ENCODE results near the gene IQGAP2.

IQGAP2 gene

GRCh38 chr5:76388791-76389512 is 14.1 kb upstream of the IQGAP2 start:
- Histone ChIP-seq H3K4me3 (ENCODE audit: low read length) (no peak overlapping the region), H3K9ac (ENCODE audit: low read length) (no peak overlapping the region), H3K27me3 (ENCODE audit: control insufficient read depth, insufficient read depth, low read length) (no peaks in the 10 kb centered on the region), H3K36me3 (ENCODE audit: control insufficient read depth, insufficient read depth, low read length) (no peaks in the 10 kb centered on the region), H3K4me1 (ENCODE audit: control insufficient read depth, insufficient read depth, low read length) (no peaks in the 10 kb centered on the region), H3K27ac (ENCODE audit: low read depth, low read length) (no peak overlapping the region)

GRCh38 chr5:76389513-76390154 is 13.5 kb upstream of the IQGAP2 start:
- no peak overlapping the region for H3K9ac ChIP-seq (ENCODE audit: low read length)
- no peak overlapping the region for H3K27ac ChIP-seq (ENCODE audit: low read depth, low read length)
- H3K4me1 ChIP-seq (ENCODE audit: control insufficient read depth, insufficient read depth, low read length), result no peaks in the 10 kb centered on the region
- no peaks in the 10 kb centered on the region for H3K27me3 ChIP-seq (ENCODE audit: control insufficient read depth, insufficient read depth, low read length)
- no peak overlapping the region for H3K4me3 ChIP-seq (ENCODE audit: low read length)
- H3K36me3 ChIP-seq (ENCODE audit: control insufficient read depth, insufficient read depth, low read length), result no peaks in the 10 kb centered on the region

DNA sequence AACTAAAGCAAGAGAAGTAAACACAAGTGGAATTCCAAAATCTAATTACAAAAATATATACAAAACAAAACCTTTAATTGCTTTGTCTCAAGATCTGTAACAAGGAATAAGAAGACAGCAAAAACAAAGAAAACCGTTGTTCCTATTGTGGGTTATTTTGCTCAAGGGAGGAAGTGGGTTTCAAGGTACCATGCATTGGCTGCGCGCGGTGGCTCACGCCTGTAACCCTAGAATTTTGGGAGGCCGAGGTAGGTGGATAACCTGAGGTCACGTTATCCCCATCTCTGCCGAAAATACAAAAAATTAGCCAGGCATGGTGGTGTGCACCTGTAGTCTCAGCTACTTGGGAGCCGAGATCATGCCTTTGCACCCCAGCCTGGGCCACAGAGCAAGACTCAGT is 12.1 kb upstream of the IQGAP2 start:
- no peaks in the 10 kb centered on the region for H3K27me3 ChIP-seq (ENCODE audit: control insufficient read depth, insufficient read depth, low read length)
- no peak overlapping the region for H3K27ac ChIP-seq (ENCODE audit: low read depth, low read length)
- no peak overlapping the region for H3K4me3 ChIP-seq (ENCODE audit: low read length)
- H3K36me3 ChIP-seq (ENCODE audit: control insufficient read depth, insufficient read depth, low read length), result no peaks in the 10 kb centered on the region
- no peak overlapping the region for H3K9ac ChIP-seq (ENCODE audit: low read length)
- no peaks in the 10 kb centered on the region for H3K4me1 ChIP-seq (ENCODE audit: control insufficient read depth, insufficient read depth, low read length)

DNA sequence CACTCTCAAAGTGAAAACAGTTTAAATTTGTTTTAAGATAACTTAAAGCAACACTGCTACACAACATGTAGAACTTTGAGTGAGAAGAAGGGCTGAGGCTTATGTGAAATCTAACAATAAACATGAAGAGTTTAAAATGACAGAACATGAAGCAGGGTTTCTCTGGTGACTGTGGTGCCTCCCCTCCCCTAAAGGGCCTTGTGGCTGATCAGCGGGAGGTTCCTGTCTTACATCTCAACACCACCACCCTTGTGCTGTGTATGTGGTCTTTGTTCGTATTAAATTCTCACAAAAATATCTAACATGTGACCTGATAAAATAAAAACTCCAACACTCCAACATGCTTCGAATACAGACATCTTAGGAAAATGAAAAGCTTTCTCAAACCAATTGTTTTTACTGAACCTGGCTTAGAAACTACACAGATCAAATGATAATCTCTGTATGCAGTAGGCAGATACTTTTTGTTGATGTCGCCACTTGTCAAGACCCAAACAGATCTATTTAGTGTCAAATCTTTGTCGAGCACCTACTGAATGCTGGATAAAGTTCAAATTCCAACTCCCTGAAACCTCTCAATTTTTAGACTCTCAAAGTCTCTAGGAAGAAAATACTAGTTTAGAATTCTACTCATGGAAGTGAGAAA is 9.9 kb upstream of the IQGAP2 start:
- no peaks in the 10 kb centered on the region for H3K36me3 ChIP-seq (ENCODE audit: control insufficient read depth, insufficient read depth, low read length)
- H3K9ac ChIP-seq (ENCODE audit: low read length), result no peak overlapping the region
- H3K27ac ChIP-seq (ENCODE audit: low read depth, low read length), result no peak overlapping the region
- no peaks in the 10 kb centered on the region for H3K4me1 ChIP-seq (ENCODE audit: control insufficient read depth, insufficient read depth, low read length)
- no peaks in the 10 kb centered on the region for H3K27me3 ChIP-seq (ENCODE audit: control insufficient read depth, insufficient read depth, low read length)
- H3K4me3 ChIP-seq (ENCODE audit: low read length), result no peak overlapping the region

DNA sequence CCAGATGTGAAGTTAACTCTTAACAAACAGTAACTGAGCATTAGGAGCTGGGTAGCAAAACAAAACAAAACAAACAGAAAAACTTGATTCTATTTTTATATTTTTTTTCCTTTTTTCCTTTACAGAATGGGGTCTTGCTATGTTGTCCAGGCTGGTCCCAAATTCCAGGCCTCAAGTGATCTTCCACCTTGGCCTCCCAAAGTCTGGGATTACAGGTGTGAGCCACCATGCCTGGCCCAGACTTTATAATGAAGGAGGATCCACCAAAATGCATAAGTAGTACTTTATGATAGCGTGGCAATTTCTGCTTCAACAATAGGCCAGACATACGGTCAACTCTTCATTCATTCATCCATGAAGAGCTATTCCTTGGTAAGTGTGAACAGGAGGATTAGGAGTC is 5.9 kb upstream of the IQGAP2 start:
- H3K36me3 ChIP-seq (ENCODE audit: control insufficient read depth, insufficient read depth, low read length), result no peaks in the 10 kb centered on the region
- no peaks in the 10 kb centered on the region for H3K4me1 ChIP-seq (ENCODE audit: control insufficient read depth, insufficient read depth, low read length)
- no peak overlapping the region for H3K4me3 ChIP-seq (ENCODE audit: low read length)
- H3K9ac ChIP-seq (ENCODE audit: low read length), result no peak overlapping the region
- no peak overlapping the region for H3K27ac ChIP-seq (ENCODE audit: low read depth, low read length)
- H3K27me3 ChIP-seq (ENCODE audit: control insufficient read depth, insufficient read depth, low read length), result no peaks in the 10 kb centered on the region

GRCh38 chr5:76399268-76399667 is 3.8 kb upstream of the IQGAP2 start:
- Histone ChIP-seq H3K36me3 (ENCODE audit: control insufficient read depth, insufficient read depth, low read length) (no peaks in the 10 kb centered on the region), H3K9ac (ENCODE audit: low read length) (no peak overlapping the region), H3K4me1 (ENCODE audit: control insufficient read depth, insufficient read depth, low read length) (no peaks in the 10 kb centered on the region), H3K4me3 (ENCODE audit: low read length) (no peak overlapping the region), H3K27ac (ENCODE audit: low read depth, low read length) (no peak overlapping the region), H3K27me3 (ENCODE audit: control insufficient read depth, insufficient read depth, low read length) (no peaks in the 10 kb centered on the region)

- H3K9ac ChIP-seq (ENCODE audit: low read length), result no peak overlapping the region
- no peaks in the 10 kb centered on the region for H3K4me1 ChIP-seq (ENCODE audit: control insufficient read depth, insufficient read depth, low read length)
- no peak overlapping the region for H3K27ac ChIP-seq (ENCODE audit: low read depth, low read length)
- no peaks in the 10 kb centered on the region for H3K27me3 ChIP-seq (ENCODE audit: control insufficient read depth, insufficient read depth, low read length)
- H3K4me3 ChIP-seq (ENCODE audit: low read length), result no peak overlapping the region
- H3K36me3 ChIP-seq (ENCODE audit: control insufficient read depth, insufficient read depth, low read length), result no peaks in the 10 kb centered on the region
These were observed 2.6 kb upstream of the IQGAP2 start for GRCh38 chr5:76400466-76400865.

- Histone ChIP-seq H3K4me3 (ENCODE audit: low read length) (peak overlapping the region; percentile 57), H3K27me3 (ENCODE audit: control insufficient read depth, insufficient read depth, low read length) (no peaks in the 10 kb centered on the region), H3K36me3 (ENCODE audit: control insufficient read depth, insufficient read depth, low read length) (no peaks in the 10 kb centered on the region), H3K4me1 (ENCODE audit: control insufficient read depth, insufficient read depth, low read length) (no peaks in the 10 kb centered on the region), H3K27ac (ENCODE audit: low read depth, low read length) (peak overlapping the region; percentile 31), H3K9ac (ENCODE audit: low read length) (no peak overlapping the region)
These were observed 1.3 kb upstream of the IQGAP2 start for GRCh38 chr5:76401801-76402250.

DNA sequence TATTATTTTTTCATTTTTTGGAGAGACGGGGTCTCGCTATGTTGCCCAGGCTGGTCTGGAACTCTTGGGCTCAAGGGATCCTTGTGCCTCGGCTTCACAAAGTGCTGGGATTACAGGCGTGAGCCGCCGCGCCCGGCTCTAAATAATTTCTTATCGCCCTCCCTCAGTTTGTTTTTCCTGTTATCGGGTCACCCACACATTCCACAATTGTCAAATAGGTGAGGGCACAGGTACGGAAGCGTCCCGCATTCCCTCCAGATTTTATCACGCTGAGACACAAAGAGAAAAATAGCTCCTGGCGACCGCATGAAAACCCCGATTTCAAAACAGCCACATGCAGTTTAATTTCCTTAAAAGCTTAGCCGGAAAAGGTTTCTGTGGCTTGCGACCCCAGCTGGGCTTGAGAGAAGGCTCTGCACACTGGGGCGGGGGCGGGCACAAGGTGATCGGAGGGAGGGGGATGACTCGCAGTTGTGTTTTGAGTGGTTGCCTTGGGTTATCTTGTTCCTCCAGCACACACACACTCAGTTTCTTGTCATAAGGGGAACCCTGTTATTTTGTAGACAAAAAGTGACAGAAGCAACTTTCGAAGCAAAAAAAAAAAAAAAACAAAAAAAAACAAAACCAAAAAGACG is 717 bp upstream of the IQGAP2 start:
- peak overlapping the region; percentile 72 for H3K4me3 ChIP-seq (ENCODE audit: low read length)
- H3K9ac ChIP-seq (ENCODE audit: low read length), result no peak overlapping the region
- no peaks in the 10 kb centered on the region for H3K4me1 ChIP-seq (ENCODE audit: control insufficient read depth, insufficient read depth, low read length)
- peak overlapping the region; percentile 31 for H3K27ac ChIP-seq (ENCODE audit: low read depth, low read length)
- no peaks in the 10 kb centered on the region for H3K36me3 ChIP-seq (ENCODE audit: control insufficient read depth, insufficient read depth, low read length)
- no peaks in the 10 kb centered on the region for H3K27me3 ChIP-seq (ENCODE audit: control insufficient read depth, insufficient read depth, low read length)

DNA sequence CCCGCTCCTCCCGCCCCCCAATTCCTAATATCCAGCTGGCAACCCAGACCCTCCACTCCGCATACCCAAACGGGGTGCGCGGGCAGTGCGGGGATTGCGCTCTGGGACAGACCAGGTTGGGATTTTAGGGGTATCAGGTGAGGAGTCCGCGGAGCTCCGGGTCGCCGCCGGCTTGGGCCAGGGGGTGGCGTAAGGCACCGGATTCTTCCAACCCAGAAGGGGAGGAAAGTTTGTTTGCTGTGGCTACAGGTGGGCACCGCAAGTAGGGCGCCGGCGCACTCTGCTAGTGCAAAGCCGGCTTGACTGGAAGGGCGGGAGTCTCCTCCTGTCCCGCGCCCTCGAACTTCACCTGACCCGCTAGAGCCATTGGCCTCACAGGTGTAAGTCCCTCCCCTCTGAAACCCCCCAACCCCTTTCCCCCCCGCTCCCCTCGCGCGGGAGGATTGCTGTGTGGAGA is 709 bp downstream of the IQGAP2 start:
- H3K4me3 ChIP-seq (ENCODE audit: low read length), result peak overlapping the region; percentile 72
- no peaks in the 10 kb centered on the region for H3K4me1 ChIP-seq (ENCODE audit: control insufficient read depth, insufficient read depth, low read length)
- no peaks in the 10 kb centered on the region for H3K27me3 ChIP-seq (ENCODE audit: control insufficient read depth, insufficient read depth, low read length)
- peak overlapping the region; percentile 27 for H3K27ac ChIP-seq (ENCODE audit: low read depth, low read length)
- H3K36me3 ChIP-seq (ENCODE audit: control insufficient read depth, insufficient read depth, low read length), result no peaks in the 10 kb centered on the region
- H3K9ac ChIP-seq (ENCODE audit: low read length), result peak overlapping the region; percentile 67

DNA sequence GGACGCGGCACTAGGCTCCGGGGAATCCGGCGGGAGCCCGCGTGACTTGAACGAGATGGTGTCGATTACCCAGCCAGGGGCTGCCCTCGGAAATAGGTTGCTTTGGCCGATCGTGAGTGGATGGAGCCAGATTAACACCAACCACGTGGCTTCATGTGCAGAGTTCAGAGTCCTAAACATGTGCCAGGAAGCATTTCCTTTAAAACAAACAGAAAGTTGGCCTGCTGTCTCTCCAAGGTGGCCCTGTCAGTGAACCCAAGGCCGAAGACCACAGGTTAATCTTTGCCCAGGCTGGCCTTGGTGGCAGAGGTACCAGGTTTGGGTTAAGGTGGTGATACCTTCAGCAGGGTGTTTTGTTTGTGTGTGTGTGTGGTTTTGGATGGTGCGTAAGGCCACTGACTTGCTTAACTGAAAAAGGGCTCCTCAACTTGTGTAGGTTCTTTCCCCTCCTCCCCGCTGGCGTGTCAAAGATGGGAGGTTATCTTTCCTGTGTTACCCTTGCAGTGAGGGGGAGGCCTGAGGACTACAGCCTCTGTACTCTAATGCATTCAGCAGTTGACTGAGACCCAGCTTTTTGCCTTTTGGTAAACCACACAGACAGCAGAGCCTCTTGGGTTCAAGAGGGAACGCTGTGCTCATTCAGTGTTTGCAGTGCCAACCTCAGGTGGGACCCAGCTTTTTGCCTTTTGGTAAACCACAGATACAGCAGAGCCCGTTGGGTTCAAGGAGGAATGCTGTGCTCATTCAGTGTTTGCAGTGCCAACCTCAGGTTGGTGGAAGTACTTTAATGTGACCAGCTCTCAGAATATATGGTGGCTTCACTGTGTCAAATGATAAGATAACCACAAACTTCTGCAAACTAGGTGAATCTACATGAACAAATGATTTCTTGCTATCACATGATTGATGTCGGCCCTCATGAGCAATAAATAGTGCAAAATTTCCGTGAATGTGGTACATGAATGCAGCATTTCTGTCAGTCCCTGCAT is 1.4 kb downstream of the IQGAP2 start:
- no peaks in the 10 kb centered on the region for H3K27me3 ChIP-seq (ENCODE audit: control insufficient read depth, insufficient read depth, low read length)
- H3K27ac ChIP-seq (ENCODE audit: low read depth, low read length), result peak overlapping the region; percentile 27
- no peak overlapping the region for H3K9ac ChIP-seq (ENCODE audit: low read length)
- H3K4me1 ChIP-seq (ENCODE audit: control insufficient read depth, insufficient read depth, low read length), result no peaks in the 10 kb centered on the region
- peak overlapping the region; percentile 72 for H3K4me3 ChIP-seq (ENCODE audit: low read length)
- H3K36me3 ChIP-seq (ENCODE audit: control insufficient read depth, insufficient read depth, low read length), result no peaks in the 10 kb centered on the region
